Esophagus (tissue), 2 donors: ENCODE measurements around the gene PCDH17. TPM values are rescaled to one million over a fixed set of nuclear protein-coding genes. Genes with fewer than 3 reads are reported as not detected.

Experiments
- H3K27ac ChIP-seq, 2 donors: one replicate each; pipeline ENCODE4 v1.5.1; 2013; ENCODE audit warnings: low read depth in 2 of 2, mild to moderate bottlenecking in 2 of 2, inconsistent platforms in 1 of 2, low read length in 1 of 2, moderate library complexity in 1 of 2
- H3K27me3 ChIP-seq, 2 donors: one replicate each; pipeline ENCODE4 v1.6.1; 2013; ENCODE audit warnings: low read length in 2 of 2, control low read depth in 1 of 2, mild to moderate bottlenecking in 1 of 2; ENCODE audit not compliant: insufficient read depth in 2 of 2, control insufficient read depth in 1 of 2
- H3K36me3 ChIP-seq, 2 donors: one replicate each; pipeline ENCODE4 v1.6.1; 2013; ENCODE audit warnings: low read length in 1 of 2; ENCODE audit not compliant: control insufficient read depth in 2 of 2, insufficient read depth in 2 of 2
- H3K4me1 ChIP-seq, 2 donors: one replicate each; pipeline ENCODE4 v1.6.1; 2013; ENCODE audit warnings: low read length in 1 of 2; ENCODE audit not compliant: control insufficient read depth in 2 of 2, insufficient read depth in 2 of 2
- H3K4me3 ChIP-seq, 2 donors: one replicate each; pipeline ENCODE4 v1.5.1; 2013; ENCODE audit warnings: low read length in 2 of 2, mild to moderate bottlenecking in 2 of 2, low read depth in 1 of 2, moderate library complexity in 1 of 2
- H3K9me3 ChIP-seq, 2 donors: one replicate each; pipeline ENCODE4 v1.6.1; 2013; ENCODE audit warnings: mild to moderate bottlenecking in 2 of 2, low read depth in 1 of 2, low read length in 1 of 2, moderate library complexity in 1 of 2; ENCODE audit not compliant: control insufficient read depth in 2 of 2, insufficient read depth in 1 of 2
- WGBS, 2 donors: extraction: QIAGEN DNeasy Blood & Tissue Kit; methylation state at CpG; one replicate each; pipeline ENCODE4 v1.1.7; 2013; 5-methylcytosine and 5-hydroxymethylcytosine counted together
- polyA plus RNA-seq, 2 donors: library from polyadenylated mRNA; stranded (reverse); fragments of 200-250 nt; gene quantifications; one replicate each; pipeline ENCODE4 v1.2.3, GENCODE V29; 2013
- donor health status: healthy with polysubstance abuse.
- donor health status: Bipolar disorder and iron deficiency.

The PCDH17 gene, protein sequence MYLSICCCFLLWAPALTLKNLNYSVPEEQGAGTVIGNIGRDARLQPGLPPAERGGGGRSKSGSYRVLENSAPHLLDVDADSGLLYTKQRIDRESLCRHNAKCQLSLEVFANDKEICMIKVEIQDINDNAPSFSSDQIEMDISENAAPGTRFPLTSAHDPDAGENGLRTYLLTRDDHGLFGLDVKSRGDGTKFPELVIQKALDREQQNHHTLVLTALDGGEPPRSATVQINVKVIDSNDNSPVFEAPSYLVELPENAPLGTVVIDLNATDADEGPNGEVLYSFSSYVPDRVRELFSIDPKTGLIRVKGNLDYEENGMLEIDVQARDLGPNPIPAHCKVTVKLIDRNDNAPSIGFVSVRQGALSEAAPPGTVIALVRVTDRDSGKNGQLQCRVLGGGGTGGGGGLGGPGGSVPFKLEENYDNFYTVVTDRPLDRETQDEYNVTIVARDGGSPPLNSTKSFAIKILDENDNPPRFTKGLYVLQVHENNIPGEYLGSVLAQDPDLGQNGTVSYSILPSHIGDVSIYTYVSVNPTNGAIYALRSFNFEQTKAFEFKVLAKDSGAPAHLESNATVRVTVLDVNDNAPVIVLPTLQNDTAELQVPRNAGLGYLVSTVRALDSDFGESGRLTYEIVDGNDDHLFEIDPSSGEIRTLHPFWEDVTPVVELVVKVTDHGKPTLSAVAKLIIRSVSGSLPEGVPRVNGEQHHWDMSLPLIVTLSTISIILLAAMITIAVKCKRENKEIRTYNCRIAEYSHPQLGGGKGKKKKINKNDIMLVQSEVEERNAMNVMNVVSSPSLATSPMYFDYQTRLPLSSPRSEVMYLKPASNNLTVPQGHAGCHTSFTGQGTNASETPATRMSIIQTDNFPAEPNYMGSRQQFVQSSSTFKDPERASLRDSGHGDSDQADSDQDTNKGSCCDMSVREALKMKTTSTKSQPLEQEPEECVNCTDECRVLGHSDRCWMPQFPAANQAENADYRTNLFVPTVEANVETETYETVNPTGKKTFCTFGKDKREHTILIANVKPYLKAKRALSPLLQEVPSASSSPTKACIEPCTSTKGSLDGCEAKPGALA (N-terminal part only)
- polyA plus RNA-seq: under 1 TPM; 0.22 to 0.36 TPM

DNA sequence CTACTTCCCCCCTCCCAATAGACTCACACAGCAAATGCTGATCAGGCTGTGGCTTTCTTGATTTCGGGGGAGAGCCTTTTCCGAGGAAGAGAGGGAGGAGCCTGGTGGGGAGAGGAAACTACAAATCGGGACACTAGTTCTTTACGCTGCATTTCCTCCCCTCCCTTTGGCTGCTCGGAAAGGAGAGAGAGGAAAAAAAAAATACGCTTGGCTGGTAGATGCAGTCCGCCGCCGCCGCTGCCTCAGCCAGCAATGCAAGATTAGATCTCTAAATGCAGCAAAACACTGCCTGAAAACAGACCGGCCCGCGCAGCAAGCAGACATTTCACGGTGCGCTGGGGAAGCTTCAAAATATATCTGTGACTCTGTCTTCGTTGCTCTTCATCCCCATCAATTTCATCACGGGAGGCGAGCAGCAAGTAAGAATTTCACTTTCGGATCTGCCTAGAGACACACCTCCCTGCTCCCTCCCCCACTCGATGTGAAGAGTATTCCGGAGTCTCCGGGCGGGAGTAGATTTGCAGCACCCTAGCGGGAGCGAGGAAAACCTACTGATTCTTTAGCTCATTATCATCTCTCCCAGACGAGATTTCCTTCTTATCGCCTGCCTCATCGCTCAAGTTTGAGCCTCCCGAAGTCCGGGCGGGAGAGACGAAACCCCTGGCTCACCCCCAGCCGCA, at the start of gene PCDH17:
PCDH17 (plus strand) TSS at position 149 of the 680 bp plus-strand sequence. CDS start 803 bp downstream, outside the sequence.
- Histone ChIP-seq H3K27me3 (peaks cover 0 to 27% of the 10 kb centered on the region in 2 donors), H3K27ac (peak within 1 kb of the TSS; percentile 2 to 16), H3K4me3 (peak within 1 kb of the TSS; percentile 41 to 50), H3K36me3 (no peaks in the 10 kb centered on the region), H3K4me1 (peaks cover 3 to 7% of the 10 kb centered on the region in 2 donors), H3K9me3 (peaks cover 3 to 28% of the 10 kb centered on the region in 2 donors)
- WGBS, 2 donors: 1 to 3% methylated on average over 32 to 33 of the region's 33 CpGs

DNA sequence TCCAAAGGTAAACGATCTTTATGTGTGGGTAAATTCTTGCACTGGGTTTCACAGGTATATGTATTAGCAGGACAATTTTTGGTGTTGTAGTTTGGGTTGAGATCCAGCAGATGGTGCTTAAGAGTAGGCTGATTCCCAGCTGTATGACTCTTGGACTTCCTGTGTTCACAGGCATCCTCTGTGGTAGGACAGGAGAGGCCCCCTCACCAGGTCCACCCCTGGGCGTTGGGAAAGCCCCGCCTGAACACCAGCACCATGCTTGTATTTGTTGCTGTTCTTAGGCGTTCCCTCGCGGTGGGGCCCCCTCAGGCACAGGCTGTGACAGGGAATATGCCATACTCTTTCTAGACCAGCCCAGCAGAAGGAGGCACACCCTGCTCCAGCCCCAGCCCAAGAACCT, 49.5 kb upstream of the PCDH17 start:
- H3K4me1 ChIP-seq: no peaks in the 10 kb centered on the region
- peaks cover 6 to 8% of the 10 kb centered on the region in 2 donors for H3K9me3 ChIP-seq
- 77 to 78% methylated on average over 6 of the region's 6 CpGs for WGBS, 2 donors
- H3K27ac ChIP-seq: no peak overlapping the region
- H3K4me3 ChIP-seq: no peak overlapping the region
- no peaks in the 10 kb centered on the region for H3K36me3 ChIP-seq
- no peaks in the 10 kb centered on the region for H3K27me3 ChIP-seq

DNA sequence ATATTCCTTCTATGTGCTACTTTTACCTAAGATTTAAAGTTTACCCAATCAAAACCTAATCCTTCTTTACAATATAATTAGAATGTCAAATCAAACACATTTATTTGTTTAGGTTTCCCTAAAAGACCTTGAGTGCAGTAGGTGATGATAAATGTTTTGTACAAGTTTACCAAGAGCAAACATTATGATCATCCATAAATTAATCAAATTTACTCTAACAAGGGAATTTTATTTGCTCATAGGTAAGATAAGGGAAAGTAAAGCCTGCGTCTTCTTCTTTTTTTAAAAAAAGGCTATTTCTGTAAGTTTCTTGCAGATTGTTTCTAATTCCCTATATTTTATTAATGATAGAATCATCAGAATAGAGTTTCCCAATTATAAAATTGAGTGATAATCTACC, 48.0 kb upstream of the PCDH17 start:
- 27 to 45% methylated on average over 1 of the region's 1 CpG for WGBS, 2 donors
- Histone ChIP-seq H3K36me3 (no peaks in the 10 kb centered on the region), H3K9me3 (peaks cover 6 to 8% of the 10 kb centered on the region in 2 donors), H3K27me3 (no peaks in the 10 kb centered on the region), H3K4me1 (no peaks in the 10 kb centered on the region), H3K27ac (no peak overlapping the region), H3K4me3 (no peak overlapping the region)

DNA sequence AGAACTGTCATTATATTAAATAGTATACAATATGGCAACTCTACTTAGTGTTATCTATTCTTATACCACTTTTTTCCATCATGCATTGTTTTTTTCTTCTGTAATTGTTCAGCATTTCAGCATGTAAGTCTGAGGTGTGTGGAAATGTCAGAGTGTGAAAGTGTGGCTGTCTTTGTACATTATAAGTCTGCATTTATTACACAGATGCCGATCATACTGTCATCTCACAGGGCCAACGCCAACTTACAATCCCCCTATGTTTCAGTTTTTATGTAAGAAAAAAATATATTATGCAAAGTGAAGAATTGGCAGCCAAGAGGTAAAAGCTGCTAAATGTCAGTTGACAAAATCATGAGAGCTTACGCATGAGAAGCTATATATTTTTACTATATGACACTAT, 42.9 kb upstream of the PCDH17 start:
- Histone ChIP-seq H3K9me3 (no peaks in the 10 kb centered on the region), H3K4me1 (no peaks in the 10 kb centered on the region), H3K4me3 (no peak overlapping the region), H3K36me3 (no peaks in the 10 kb centered on the region), H3K27ac (no peak overlapping the region), H3K27me3 (no peaks in the 10 kb centered on the region)
- WGBS, 2 donors: 84 to 94% methylated on average over 3 of the region's 3 CpGs

DNA sequence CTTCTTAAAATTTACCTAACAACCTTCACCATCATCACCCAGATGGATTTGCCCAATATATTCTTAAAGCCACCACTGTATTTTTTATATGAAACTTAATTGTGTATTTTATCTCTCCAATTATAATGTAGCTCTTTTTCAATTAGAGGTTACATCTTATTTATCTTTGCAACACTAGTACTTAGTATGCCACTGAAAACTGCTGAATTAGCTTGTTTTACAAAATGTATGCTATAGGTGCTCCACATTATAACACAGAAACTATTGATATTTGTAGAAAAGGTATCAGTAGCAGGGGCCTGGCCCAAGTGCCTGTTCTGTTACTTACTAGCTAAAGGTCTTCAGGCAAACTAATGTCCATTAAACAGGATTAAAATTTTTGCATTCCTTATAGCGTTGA, 35.8 kb upstream of the PCDH17 start:
- Histone ChIP-seq H3K27me3 (no peaks in the 10 kb centered on the region), H3K36me3 (no peaks in the 10 kb centered on the region), H3K9me3 (no peaks in the 10 kb centered on the region), H3K4me3 (no peak overlapping the region), H3K27ac (no peak overlapping the region), H3K4me1 (no peaks in the 10 kb centered on the region)
- WGBS, 2 donors: 55 to 67% methylated on average over 1 of the region's 1 CpG

DNA sequence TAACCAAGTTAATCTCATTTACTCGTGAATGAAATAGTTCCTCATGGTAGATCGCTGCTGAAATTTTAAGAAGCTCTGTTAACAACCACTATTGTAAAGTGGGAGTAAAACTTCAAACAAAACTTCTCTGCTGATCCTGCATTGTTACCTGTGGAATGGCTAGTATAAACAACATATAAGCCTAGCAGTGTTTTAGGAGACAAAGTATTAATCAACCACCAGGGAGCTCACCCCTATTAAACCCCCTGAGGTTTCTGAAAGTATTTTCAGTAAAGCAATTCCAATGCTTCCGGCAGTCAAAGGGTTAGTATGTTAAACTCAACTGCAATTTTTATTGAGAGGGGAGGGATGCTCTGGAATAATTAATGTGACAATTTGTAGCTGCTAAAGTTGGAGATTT, 30.0 kb upstream of the PCDH17 start:
- Histone ChIP-seq H3K27me3 (no peaks in the 10 kb centered on the region), H3K36me3 (no peaks in the 10 kb centered on the region), H3K9me3 (no peaks in the 10 kb centered on the region), H3K27ac (no peak overlapping the region), H3K4me3 (no peak overlapping the region), H3K4me1 (no peaks in the 10 kb centered on the region)
- 34 to 38% methylated on average over 3 of the region's 3 CpGs for whole genome bisulfite sequencing, 2 donors

DNA sequence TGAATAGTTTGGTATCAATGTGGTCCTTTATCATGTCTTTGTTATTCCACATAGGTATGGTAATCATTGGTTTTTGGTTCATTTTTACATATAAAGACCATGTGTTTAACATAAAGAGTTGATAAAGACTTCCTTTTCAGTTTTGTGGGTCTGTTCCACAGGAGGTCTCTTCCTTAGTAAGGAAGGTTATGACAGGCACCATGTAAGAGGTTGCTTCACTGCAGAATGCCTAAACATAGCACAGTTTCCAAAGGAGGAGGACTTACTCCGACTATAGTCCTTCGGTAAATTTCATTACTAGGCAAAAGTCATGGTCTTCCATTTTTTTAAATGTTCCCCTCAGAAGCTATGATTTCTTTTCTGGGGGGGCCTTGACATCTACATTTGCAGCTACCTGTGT, 27.1 kb upstream of the PCDH17 start:
- no peaks in the 10 kb centered on the region for H3K36me3 ChIP-seq
- H3K27me3 ChIP-seq: no peaks in the 10 kb centered on the region
- H3K27ac ChIP-seq: no peak overlapping the region
- H3K9me3 ChIP-seq: no peaks in the 10 kb centered on the region
- no peaks in the 10 kb centered on the region for H3K4me1 ChIP-seq
- 78 to 79% methylated on average over 2 of the region's 2 CpGs for WGBS, 2 donors
- H3K4me3 ChIP-seq: no peak overlapping the region

DNA sequence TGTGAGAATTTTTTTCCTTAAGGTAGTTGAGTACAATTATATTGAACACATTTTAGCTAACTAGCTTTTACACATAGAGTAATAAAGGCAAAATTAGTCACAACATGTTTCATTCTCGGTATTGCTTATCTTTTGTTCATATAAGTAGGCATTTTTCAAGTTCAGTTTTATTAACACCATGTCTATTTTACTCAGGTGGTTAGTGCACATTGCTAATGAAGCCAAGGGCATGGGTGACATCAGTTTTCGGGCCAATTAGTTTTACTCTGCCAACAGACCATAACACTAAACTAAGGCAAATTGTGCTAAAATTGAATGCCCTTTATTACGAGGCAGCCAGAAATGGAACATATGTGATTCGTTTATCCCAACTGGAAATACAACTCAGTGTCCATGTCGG, 19.6 kb upstream of the PCDH17 start:
- no peaks in the 10 kb centered on the region for H3K9me3 ChIP-seq
- no peak overlapping the region for H3K4me3 ChIP-seq
- H3K27ac ChIP-seq: no peak overlapping the region
- H3K36me3 ChIP-seq: no peaks in the 10 kb centered on the region
- H3K4me1 ChIP-seq: no peaks in the 10 kb centered on the region
- no peaks in the 10 kb centered on the region for H3K27me3 ChIP-seq
- WGBS, 2 donors: 66 to 76% methylated on average over 5 of the region's 5 CpGs

DNA sequence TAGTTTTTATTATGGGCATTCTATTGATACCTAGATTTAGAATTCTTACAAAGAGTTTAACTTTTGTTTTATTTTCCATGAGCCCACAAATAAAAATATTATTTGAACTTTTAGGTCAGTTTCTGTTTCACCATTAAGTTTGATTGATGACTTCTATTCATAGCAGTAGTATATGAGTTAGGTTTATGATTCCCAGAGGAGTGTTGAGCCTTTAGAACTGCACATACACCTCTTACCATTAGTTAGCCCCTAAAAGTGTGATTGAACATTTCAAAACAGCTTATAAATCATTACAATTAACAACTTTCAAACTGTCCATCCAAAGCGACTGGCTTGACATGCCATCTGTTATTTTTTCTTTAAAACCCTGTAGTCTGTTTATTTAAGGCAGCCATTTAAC, 19.0 kb upstream of the PCDH17 start:
- H3K36me3 ChIP-seq: no peaks in the 10 kb centered on the region

More for the DNA sequence above, 19.0 kb upstream of the PCDH17 start:
- WGBS, 2 donors: 61 to 74% methylated on average over 1 of the region's 1 CpG
- no peaks in the 10 kb centered on the region for H3K27me3 ChIP-seq
- H3K4me1 ChIP-seq: no peaks in the 10 kb centered on the region
- H3K27ac ChIP-seq: no peak overlapping the region
- no peaks in the 10 kb centered on the region for H3K9me3 ChIP-seq
- H3K4me3 ChIP-seq: no peak overlapping the region
